ENCODE data around the gene PTPRK. TPM values are rescaled to one million over a fixed set of nuclear protein-coding genes. Genes with fewer than 3 reads are reported as not detected.
A peak's percentile ranks its signal among the peaks of the same experiment; 100 is the strongest.

PTPRK gene
- total RNA-seq, 4 donors from 2014 or later: 88.0 to 187 (median 136) TPM

GRCh38 chr6:127976111-127976510 lies 544.3 kb downstream of the PTPRK start:
- H3K36me3 ChIP-seq: peaks cover 0 to 40% (median 12%) of the 10 kb centered on the region in 4 donors
- WGBS, 2 donors (ENCODE audit: low coverage in 1 of 2): 82 to 85% methylated on average over 3 of the region's 3 CpGs
- in situ Hi-C loops (cut with MboI; ENCODE audit: low pct_ligation_motif_present in 1 of 4, low pct_unique_long_range_greater_than_20kb in 1 of 4, low sequenced_read_pairs in 3 of 4): no loop called here

GRCh38 chr6:127972815-127973214 lies 547.6 kb downstream of the PTPRK start:
- in situ Hi-C loops (cut with MboI; ENCODE audit: low pct_ligation_motif_present in 1 of 4, low pct_unique_long_range_greater_than_20kb in 1 of 4, low sequenced_read_pairs in 3 of 4) (no loop called here), intact Hi-C loops (cut with DNase I; ENCODE audit: low total_unique reads) (no loop called here)
- no peaks in the 10 kb centered on the region for H3K27me3 ChIP-seq
- no peak for DNase-seq
- peaks cover 0 to 30% (median 8%) of the 10 kb centered on the region in 4 donors for H3K36me3 ChIP-seq
- H3K27ac ChIP-seq: no peak overlapping the region
- no peak overlapping the region for H3K4me3 ChIP-seq
- WGBS, 2 donors (ENCODE audit: low coverage in 1 of 2): 85 to 94% methylated on average over 6 to 8 of the region's 8 CpGs
- TF ChIP-seq EP300 (IDR thresholded peaks at IDR 0.05; ENCODE audit: low read depth) (no peak), POLR2A (IDR thresholded peaks at IDR 0.05) (no peak), POLR2AphosphoS5 (IDR thresholded peaks at IDR 0.05) (no peak)
- TF ChIP-seq, protein P1, sequence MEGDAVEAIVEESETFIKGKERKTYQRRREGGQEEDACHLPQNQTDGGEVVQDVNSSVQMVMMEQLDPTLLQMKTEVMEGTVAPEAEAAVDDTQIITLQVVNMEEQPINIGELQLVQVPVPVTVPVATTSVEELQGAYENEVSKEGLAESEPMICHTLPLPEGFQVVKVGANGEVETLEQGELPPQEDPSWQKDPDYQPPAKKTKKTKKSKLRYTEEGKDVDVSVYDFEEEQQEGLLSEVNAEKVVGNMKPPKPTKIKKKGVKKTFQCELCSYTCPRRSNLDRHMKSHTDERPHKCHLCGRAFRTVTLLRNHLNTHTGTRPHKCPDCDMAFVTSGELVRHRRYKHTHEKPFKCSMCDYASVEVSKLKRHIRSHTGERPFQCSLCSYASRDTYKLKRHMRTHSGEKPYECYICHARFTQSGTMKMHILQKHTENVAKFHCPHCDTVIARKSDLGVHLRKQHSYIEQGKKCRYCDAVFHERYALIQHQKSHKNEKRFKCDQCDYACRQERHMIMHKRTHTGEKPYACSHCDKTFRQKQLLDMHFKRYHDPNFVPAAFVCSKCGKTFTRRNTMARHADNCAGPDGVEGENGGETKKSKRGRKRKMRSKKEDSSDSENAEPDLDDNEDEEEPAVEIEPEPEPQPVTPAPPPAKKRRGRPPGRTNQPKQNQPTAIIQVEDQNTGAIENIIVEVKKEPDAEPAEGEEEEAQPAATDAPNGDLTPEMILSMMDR (IDR thresholded peaks at IDR 0.05): no peak
- H3K4me1 ChIP-seq: no peaks in the 10 kb centered on the region
- no peaks in the 10 kb centered on the region for H3K9me3 ChIP-seq

More at GRCh38 chr6:127976111-127976510, 544.3 kb downstream of the PTPRK start:
- Histone ChIP-seq H3K27ac (no peak overlapping the region), H3K4me3 (no peak overlapping the region), H3K9me3 (no peaks in the 10 kb centered on the region), H3K27me3 (no peaks in the 10 kb centered on the region), H3K4me1 (no peaks in the 10 kb centered on the region)
- intact Hi-C loops (cut with DNase I; ENCODE audit: low total_unique reads): no loop called here
- no peak for DNase-seq
- TF ChIP-seq, protein P1 (IDR thresholded peaks at IDR 0.05): no peak
- TF ChIP-seq EP300 (IDR thresholded peaks at IDR 0.05; ENCODE audit: low read depth) (no peak), POLR2AphosphoS5 (IDR thresholded peaks at IDR 0.05) (no peak), POLR2A (IDR thresholded peaks at IDR 0.05) (no peak)

- TF ChIP-seq, protein P1 (IDR thresholded peaks at IDR 0.05): no peak
- TF ChIP-seq POLR2A (IDR thresholded peaks at IDR 0.05) (no peak), POLR2AphosphoS5 (IDR thresholded peaks at IDR 0.05) (no peak), EP300 (IDR thresholded peaks at IDR 0.05; ENCODE audit: low read depth) (no peak)
- no peaks in the 10 kb centered on the region for H3K9me3 ChIP-seq
- H3K27me3 ChIP-seq: no peaks in the 10 kb centered on the region
- peaks cover 0 to 32% (median 8%) of the 10 kb centered on the region in 4 donors for H3K36me3 ChIP-seq
- in situ Hi-C loops (cut with MboI; ENCODE audit: low pct_ligation_motif_present in 1 of 4, low pct_unique_long_range_greater_than_20kb in 1 of 4, low sequenced_read_pairs in 3 of 4): no loop called here
- WGBS, 2 donors (ENCODE audit: low coverage in 1 of 2): 74 to 77% methylated on average over 4 of the region's 4 CpGs
- no peak for DNase-seq
- no peaks in the 10 kb centered on the region for H3K4me1 ChIP-seq
- no peak overlapping the region for H3K4me3 ChIP-seq
- intact Hi-C loops (cut with DNase I; ENCODE audit: low total_unique reads): no loop called here
- H3K27ac ChIP-seq: peak overlapping the region in 1 of 4 donors; percentile 20
Measured at GRCh38 chr6:127971945-127972391, 548.4 kb downstream of the PTPRK start.

GRCh38 chr6:127971386-127971785 lies 549.0 kb downstream of the PTPRK start:
- H3K9me3 ChIP-seq: no peaks in the 10 kb centered on the region
- TF ChIP-seq POLR2AphosphoS5 (IDR thresholded peaks at IDR 0.05): no peak
- no peak for TF ChIP-seq POLR2A (IDR thresholded peaks at IDR 0.05)
- TF ChIP-seq, protein P1 (IDR thresholded peaks at IDR 0.05): no peak
- no peak for TF ChIP-seq EP300 (IDR thresholded peaks at IDR 0.05; ENCODE audit: low read depth)
- in situ Hi-C loops (cut with MboI; ENCODE audit: low pct_ligation_motif_present in 1 of 4, low pct_unique_long_range_greater_than_20kb in 1 of 4, low sequenced_read_pairs in 3 of 4): no loop called here
- no peak for DNase-seq
- H3K27me3 ChIP-seq: no peaks in the 10 kb centered on the region
- H3K4me3 ChIP-seq: no peak overlapping the region
- intact Hi-C loops (cut with DNase I; ENCODE audit: low total_unique reads): no loop called here
- 75 to 90% methylated on average over 2 of the region's 2 CpGs for WGBS, 2 donors (ENCODE audit: low coverage in 1 of 2)
- H3K27ac ChIP-seq: peak overlapping the region in 1 of 4 donors; percentile 20
- peaks cover 0 to 28% (median 8%) of the 10 kb centered on the region in 4 donors for H3K36me3 ChIP-seq
- H3K4me1 ChIP-seq: no peaks in the 10 kb centered on the region

All from transverse colon (tissue), 4 donors.